Erythroblast (primary cell): ENCODE data around the gene HDHD5.

ENCODE experiments used
- GATA1 ChIP-seq: IDR thresholded peaks from 2 replicates; pipeline ENCODE4 v1.6.1; 2011; ENCODE audit warnings: low read depth, mild to moderate bottlenecking, control low read depth, low read length, moderate library complexity
- POLR2A ChIP-seq: IDR thresholded peaks from 2 replicates; pipeline ENCODE4 v1.6.1; 2011; ENCODE audit warnings: mild to moderate bottlenecking, low read length

- no peak for TF ChIP-seq POLR2A
- no peak for TF ChIP-seq GATA1
Measured at GRCh38 chr22:17097701-17098100, 61.4 kb downstream of the HDHD5 start.
